Astrocyte of the hippocampus (primary cell): Measurements from ENCODE around the gene TMEM222.
"Not testable (repeated sequence)": the region's sequence is repeated elsewhere in the genome, so short reads cannot be mapped to it uniquely, and the experiment has no call there.

ENCODE experiments used
- DNase-seq: peaks from one replicate; pipeline ENCODE4 v3.0.0; 2011; ENCODE audit warnings: low read depth, low spot score

TMEM222 gene

GRCh38 chr1:27380224-27380623 is 58.3 kb downstream of the TMEM222 start:
- no peak for DNase-seq

DNA sequence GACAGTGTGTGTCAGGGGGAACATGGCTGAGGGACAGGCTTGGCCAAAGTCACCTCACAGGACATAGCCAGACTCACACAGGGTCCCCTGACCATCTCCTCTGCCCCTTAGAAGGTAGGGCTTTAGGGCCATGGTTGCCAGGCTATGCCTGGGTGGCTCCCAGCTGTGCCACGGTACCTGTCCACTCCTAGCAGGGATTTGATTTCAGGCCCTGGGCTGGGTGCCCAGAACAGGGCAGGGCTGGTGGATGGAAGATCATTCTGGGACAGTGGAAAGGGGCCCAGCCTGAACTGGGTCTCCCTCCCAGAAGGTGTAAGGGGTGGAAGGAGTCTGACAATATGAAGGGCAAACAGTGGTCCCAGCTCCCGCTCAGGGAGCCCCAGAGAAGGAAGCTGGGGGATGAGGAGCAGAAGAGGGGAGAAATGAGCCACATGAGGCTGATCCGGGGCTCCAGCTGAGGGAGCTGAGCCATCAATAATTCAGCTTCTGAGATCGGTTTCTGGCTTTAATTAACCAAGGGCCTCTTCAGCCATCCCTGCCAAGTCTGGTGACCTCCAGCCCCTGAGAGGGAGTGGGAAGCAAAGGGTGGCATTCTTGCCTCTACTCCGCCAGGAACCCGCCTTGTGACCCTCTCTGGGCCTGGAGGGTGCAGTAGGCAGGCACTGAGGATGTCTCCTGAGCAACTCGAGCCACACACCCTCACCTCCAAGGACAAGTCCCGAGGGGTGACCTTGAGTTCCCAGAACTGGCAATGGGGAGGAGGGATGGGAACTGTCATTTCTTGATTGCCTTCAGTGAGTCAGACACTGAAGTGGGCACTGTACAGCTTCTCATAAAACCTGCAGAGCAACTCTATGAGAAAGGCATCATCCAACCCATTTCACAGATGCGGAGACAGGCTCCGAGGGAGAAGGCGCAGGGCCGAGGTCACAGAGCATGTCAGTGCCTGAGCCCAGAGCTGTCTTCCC is 59.1 kb downstream of the TMEM222 start:
- no peak for DNase-seq

GRCh38 chr1:27381969-27382762 is 60.2 kb downstream of the TMEM222 start:
- no peak for DNase-seq

DNA sequence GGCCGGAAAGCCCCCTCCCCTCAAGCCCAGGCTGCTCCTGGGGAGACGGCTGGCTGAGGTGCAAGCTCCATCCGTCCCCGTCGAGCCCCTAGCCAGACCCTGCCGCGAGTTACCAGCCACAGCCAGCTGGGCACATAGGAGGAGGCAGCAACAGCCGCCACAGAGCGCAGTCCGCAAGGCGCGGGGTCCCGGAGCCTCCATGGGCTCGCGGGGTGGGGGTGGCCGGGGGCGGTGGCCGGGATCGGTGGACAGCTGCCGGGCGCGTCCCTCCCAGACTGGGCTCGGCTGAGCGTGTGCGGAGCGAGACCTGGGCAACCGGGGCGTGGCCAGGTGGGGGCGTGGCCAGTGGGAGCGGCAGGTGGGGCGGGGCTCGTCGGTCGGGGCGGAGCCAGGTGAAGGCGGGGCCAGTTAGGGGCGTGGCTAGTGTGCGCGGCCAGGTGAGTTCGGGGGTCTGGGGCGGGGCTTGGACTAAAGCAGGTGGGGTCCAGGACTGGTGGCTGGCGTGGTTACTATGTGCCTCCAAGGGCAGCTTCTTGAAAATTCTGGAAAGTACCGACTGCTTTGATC is 61.2 kb downstream of the TMEM222 start, which contains the start of gene CD164L2:
TSS of gene CD164L2 (minus strand) at position 295 of the 567 bp plus-strand sequence. CDS start at position 201, 94 bp downstream.
- no peak for DNase-seq

DNA sequence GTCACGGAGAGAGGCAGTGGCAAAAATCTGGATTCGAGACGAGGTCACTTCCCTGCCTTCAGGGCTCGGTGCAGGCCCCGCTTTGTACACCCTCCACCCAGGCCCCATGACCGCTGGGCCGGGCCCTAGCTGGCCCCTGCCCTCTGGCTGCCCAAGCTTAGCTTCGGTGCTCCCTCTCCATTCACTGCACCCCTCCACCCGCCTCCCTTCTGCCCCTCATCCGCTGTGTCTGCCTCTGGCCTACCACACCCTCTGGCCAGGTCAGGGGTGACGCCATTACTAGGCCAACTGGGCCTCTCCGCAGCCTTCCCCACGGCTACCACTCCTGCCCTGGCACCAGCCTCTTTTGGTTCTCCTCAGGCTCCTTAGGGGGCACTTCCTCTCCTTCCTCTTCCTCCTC is 61.7 kb downstream of the TMEM222 start:
- DNase-seq = no peak

DNA sequence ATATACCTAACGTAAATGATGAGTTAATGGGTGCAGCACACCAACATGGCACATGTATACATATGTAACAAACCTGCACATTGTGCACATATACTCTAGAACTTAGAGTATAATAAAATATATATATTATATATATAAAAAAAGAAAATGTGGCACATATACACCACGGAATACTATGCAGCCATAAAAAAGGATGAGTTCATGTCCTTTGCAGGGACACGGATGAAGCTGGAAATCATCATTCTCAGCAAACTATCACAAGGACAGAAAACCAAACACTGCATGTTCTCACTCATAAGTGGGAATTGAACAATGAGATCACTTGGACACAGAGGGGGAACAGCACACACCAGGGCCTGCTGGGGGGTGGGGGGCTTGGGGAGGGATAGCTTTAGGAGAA is 62.8 kb downstream of the TMEM222 start:
- DNase-seq = not testable (repeated sequence)
